Kidney (tissue), 14 donors: Measurements from ENCODE around the gene HARS1. TPM values are rescaled to one million over a fixed set of nuclear protein-coding genes. Genes with fewer than 3 reads are reported as not detected.
A peak's percentile ranks its signal among the peaks of the same experiment; 100 is the strongest.

Experiments used
- DNase-seq, 5 donors: peaks; one replicate each; pipeline ENCODE4 v3.0.0-alpha.2; 2013 to 2020
- FAIRE-seq: peaks from 2 replicates; lab custom pipeline; 2012; peaks lifted over from hg19 to GRCh38; lab: Jason Lieb, UNC
- H3K27ac ChIP-seq, 2 donors: one replicate each; pipeline ENCODE4 v1.7.0; 2013; ENCODE audit warnings: low read depth in 2 of 2, low read length in 2 of 2, inconsistent platforms in 1 of 2
- H3K27me3 ChIP-seq: one replicate; pipeline ENCODE4 v1.7.1; 2013; ENCODE audit warnings: low read length, inconsistent platforms; ENCODE audit not compliant: control insufficient read depth, insufficient read depth
- H3K36me3 ChIP-seq, 3 donors: one replicate each; pipeline versions ENCODE4 v1.7.0 to v1.7.1; 2013; ENCODE audit warnings: low read length in 3 of 3, control low read depth in 1 of 3, inconsistent platforms in 1 of 3; ENCODE audit not compliant: insufficient read depth in 3 of 3, control insufficient read depth in 2 of 3
- H3K4me1 ChIP-seq, 3 donors: one replicate each; pipeline versions ENCODE4 v1.7.0 to v1.7.1; 2013; ENCODE audit warnings: low read length in 3 of 3, inconsistent platforms in 1 of 3, low read depth in 1 of 3; ENCODE audit not compliant: control insufficient read depth in 2 of 3, insufficient read depth in 2 of 3
- H3K4me3 ChIP-seq, 3 donors: one replicate each; pipeline versions ENCODE4 v1.7.0 to v1.8.1; 2013; ENCODE audit warnings: low read length in 3 of 3, control low read depth in 1 of 3, inconsistent platforms in 1 of 3
- H3K9ac ChIP-seq, 3 donors: one replicate each; pipeline versions ENCODE4 v1.7.0 to v1.7.1; 2013; ENCODE audit warnings: low read length in 3 of 3, control low read depth in 1 of 3, inconsistent platforms in 1 of 3
- H3K9me3 ChIP-seq, 3 donors: one replicate each; pipeline versions ENCODE4 v1.7.0 to v1.7.1; 2013; ENCODE audit warnings: low read length in 3 of 3, control low read depth in 1 of 3, inconsistent platforms in 1 of 3; ENCODE audit not compliant: control insufficient read depth in 2 of 3, insufficient read depth in 1 of 3
- CTCF ChIP-seq: IDR thresholded peaks from 3 replicates; pipeline ENCODE4 v1.5.1; 2012; ENCODE audit warnings: mild to moderate bottlenecking, moderate library complexity, borderline replicate concordance; ENCODE audit not compliant: insufficient read depth; ENCODE audit errors: extremely low read depth
- intact Hi-C: fragments of 100-400 bp; cut with DNase I; formaldehyde crosslinking; loops from one replicate; pipeline ENCODE4 v1.11.1; 2022
- polyA plus RNA-seq: library from polyadenylated mRNA; stranded (reverse); fragments of 350-450 nt; fragmentation: Illumina TruSeq; extraction: RNeasy Lipid Tissue Mini Kit (QIAGEN cat#74804); gene quantifications from one replicate; pipeline ENCODE4 v1.2.3, GENCODE V29; 2014; ENCODE audit warnings: low read depth, low replicate concordance; ENCODE audit not compliant: insufficient read depth
- total RNA-seq: library from RNA; stranded (reverse); fragmentation: NEBNext Ultra II Directional; extraction: Animal tissue kit (Norgen Biotek cat#: 25700); gene quantifications from one replicate; pipeline ENCODE4 v1.2.1, GENCODE V29; 2021
- donor health status: control.
- donor health status: control.
- donor health status: control.
- donor health status: control.
- donor health status: control.
- donor health status: DM: yes; HTN: yes; CAD: no.
- donor health status: Normal renal cell carcinoma (clear cell type).

The HARS1 gene
- total and polyA plus RNA-seq, 2 donors from 2014 or later: 48.6 to 52.2 TPM

GRCh38 chr5:140674211-140674610, 17.0 kb downstream of the HARS1 start:
- no peak for FAIRE-seq

GRCh38 chr5:140673187-140673976, 17.8 kb downstream of the HARS1 start, which contains the start of gene DND1:
Gene DND1, minus strand, starts transcription at chr5:140673576. Its CDS starts 34 bp downstream, at chr5:140673542.
- Histone ChIP-seq H3K36me3 (peaks cover 7 to 45% (median 39%) of the 10 kb centered on the region in 3 donors), H3K27ac (no peak within 1 kb of the TSS), H3K4me1 (no peaks in the 10 kb centered on the region), H3K4me3 (no peak within 1 kb of the TSS), H3K9ac (no peak within 1 kb of the TSS), H3K9me3 (no peaks in the 10 kb centered on the region), H3K27me3 (no peaks in the 10 kb centered on the region)
- intact Hi-C loops: no loop called here
- no peak for TF ChIP-seq CTCF
- peak in 1 of 5 donors; percentile 73 for DNase-seq
- FAIRE-seq: no peak

More at GRCh38 chr5:140674211-140674610, 17.0 kb downstream of the HARS1 start:
- intact Hi-C loops: no loop called here
- DNase-seq: no peak
- no peak for TF ChIP-seq CTCF
- Histone ChIP-seq H3K36me3 (peaks cover 7 to 43% (median 32%) of the 10 kb centered on the region in 3 donors), H3K9me3 (no peaks in the 10 kb centered on the region), H3K9ac (no peak overlapping the region), H3K27me3 (no peaks in the 10 kb centered on the region), H3K27ac (no peak overlapping the region), H3K4me3 (no peak overlapping the region), H3K4me1 (no peaks in the 10 kb centered on the region)

GRCh38 chr5:140672455-140673186, 18.5 kb downstream of the HARS1 start:
- Histone ChIP-seq H3K4me3 (no peak overlapping the region), H3K27ac (no peak overlapping the region), H3K4me1 (no peaks in the 10 kb centered on the region), H3K27me3 (no peaks in the 10 kb centered on the region), H3K9me3 (no peaks in the 10 kb centered on the region), H3K9ac (no peak overlapping the region), H3K36me3 (peaks cover 7 to 48% (median 42%) of the 10 kb centered on the region in 3 donors)
- intact Hi-C loops: no loop called here
- no peak for FAIRE-seq
- peak in 4 of 5 donors; percentile 14 to 79 (median 16) for DNase-seq
- no peak for TF ChIP-seq CTCF
